Ishikawa (cell line): ENCODE data around the gene TSPAN9.

Experiments
- CEBPB ChIP-seq: IDR thresholded peaks from 2 replicates; pipeline ENCODE4 v1.6.1; 2012
- CREB1 ChIP-seq: IDR thresholded peaks from 2 replicates; pipeline ENCODE4 v1.6.1; 2012; ENCODE audit warnings: low read depth
- EGR1 ChIP-seq: IDR thresholded peaks from 2 replicates; pipeline ENCODE4 v1.6.1; 2012
- EP300 ChIP-seq: IDR thresholded peaks from 2 replicates; pipeline ENCODE4 v1.6.1; 2012; ENCODE audit warnings: borderline replicate concordance
- FOXM1 ChIP-seq: IDR thresholded peaks from 2 replicates; pipeline ENCODE4 v1.6.1; 2012; ENCODE audit warnings: low read depth, borderline replicate concordance
- NFIC ChIP-seq: IDR thresholded peaks from 2 replicates; pipeline ENCODE4 v1.6.1; 2012
- RAD21 ChIP-seq: IDR thresholded peaks from 2 replicates; pipeline ENCODE4 v1.6.1; 2012; ENCODE audit warnings: low read depth
- TAF1 ChIP-seq: IDR thresholded peaks from 2 replicates; pipeline ENCODE4 v1.6.1; 2012; ENCODE audit warnings: low read depth, mild to moderate bottlenecking
- TCF12 ChIP-seq: IDR thresholded peaks from 2 replicates; pipeline ENCODE4 v1.6.1; 2012; ENCODE audit warnings: low read depth
- TEAD4 ChIP-seq: IDR thresholded peaks from 2 replicates; pipeline ENCODE4 v1.6.1; 2012
- USF1 ChIP-seq: IDR thresholded peaks from 2 replicates; pipeline ENCODE4 v1.6.1; 2012
- YY1 ChIP-seq: IDR thresholded peaks from 2 replicates; pipeline ENCODE4 v1.6.1; 2012; ENCODE audit warnings: low read depth
- ZBTB7A ChIP-seq: IDR thresholded peaks from 2 replicates; pipeline ENCODE4 v1.6.1; 2012; ENCODE audit warnings: low read depth
- TF ChIP-seq, protein P1 (sequence below): IDR thresholded peaks from 2 replicates; pipeline ENCODE4 v1.6.1; 2012; ENCODE audit warnings: low read depth, mild to moderate bottlenecking
- TF ChIP-seq, protein P2 (sequence below): IDR thresholded peaks from 2 replicates; pipeline ENCODE4 v1.6.1; 2012

Gene TSPAN9

DNA sequence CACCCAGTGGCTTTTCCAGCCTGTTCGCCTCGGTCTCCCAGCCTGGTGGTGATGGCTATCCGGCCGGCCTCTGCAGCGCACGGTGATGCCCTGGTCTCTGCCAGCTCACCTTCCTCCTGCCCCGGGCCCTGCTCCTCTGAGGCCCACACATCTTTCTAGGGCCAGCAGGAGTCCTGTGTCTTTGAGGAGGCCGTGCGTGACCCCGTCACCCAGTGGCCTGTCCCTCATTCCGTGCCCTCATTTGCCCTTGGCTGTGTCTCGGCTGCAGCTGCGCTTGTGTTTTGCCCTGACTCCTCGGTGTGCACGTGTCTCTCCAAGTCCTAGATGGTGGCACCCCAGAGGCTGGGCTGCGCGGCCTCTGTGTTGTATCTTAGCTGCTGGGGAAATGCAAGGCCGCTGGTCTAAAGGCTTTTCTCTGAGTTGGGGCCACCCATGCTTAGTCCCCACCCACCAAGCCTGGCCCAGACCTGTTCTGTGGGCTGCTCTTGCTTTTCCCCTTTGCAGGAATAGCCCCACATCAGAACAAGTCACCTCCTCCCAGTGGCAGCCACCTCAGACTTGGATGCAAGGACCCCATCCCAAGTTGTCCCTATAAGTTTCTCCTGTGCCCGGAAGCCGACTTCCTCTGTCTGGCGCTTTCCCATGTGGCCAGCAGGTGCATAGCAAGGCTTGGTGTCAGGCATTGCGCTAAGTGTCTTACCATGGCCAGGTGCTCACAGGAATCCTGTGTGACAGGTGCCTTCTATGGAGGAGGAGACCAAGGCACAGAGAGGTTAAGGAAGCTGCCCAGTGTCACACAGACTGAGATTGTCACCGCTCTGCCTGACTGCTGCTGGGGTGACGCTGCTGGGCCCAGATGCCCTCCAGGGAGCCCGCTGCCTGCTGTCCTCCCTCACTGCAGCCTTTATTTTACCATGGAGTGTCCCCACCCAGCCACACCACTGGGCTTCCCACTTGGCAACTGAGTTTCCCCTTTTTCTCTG lies 64.5 kb downstream of the TSPAN9 start:
- no peak for TF ChIP-seq EGR1
- TF ChIP-seq, protein P1, sequence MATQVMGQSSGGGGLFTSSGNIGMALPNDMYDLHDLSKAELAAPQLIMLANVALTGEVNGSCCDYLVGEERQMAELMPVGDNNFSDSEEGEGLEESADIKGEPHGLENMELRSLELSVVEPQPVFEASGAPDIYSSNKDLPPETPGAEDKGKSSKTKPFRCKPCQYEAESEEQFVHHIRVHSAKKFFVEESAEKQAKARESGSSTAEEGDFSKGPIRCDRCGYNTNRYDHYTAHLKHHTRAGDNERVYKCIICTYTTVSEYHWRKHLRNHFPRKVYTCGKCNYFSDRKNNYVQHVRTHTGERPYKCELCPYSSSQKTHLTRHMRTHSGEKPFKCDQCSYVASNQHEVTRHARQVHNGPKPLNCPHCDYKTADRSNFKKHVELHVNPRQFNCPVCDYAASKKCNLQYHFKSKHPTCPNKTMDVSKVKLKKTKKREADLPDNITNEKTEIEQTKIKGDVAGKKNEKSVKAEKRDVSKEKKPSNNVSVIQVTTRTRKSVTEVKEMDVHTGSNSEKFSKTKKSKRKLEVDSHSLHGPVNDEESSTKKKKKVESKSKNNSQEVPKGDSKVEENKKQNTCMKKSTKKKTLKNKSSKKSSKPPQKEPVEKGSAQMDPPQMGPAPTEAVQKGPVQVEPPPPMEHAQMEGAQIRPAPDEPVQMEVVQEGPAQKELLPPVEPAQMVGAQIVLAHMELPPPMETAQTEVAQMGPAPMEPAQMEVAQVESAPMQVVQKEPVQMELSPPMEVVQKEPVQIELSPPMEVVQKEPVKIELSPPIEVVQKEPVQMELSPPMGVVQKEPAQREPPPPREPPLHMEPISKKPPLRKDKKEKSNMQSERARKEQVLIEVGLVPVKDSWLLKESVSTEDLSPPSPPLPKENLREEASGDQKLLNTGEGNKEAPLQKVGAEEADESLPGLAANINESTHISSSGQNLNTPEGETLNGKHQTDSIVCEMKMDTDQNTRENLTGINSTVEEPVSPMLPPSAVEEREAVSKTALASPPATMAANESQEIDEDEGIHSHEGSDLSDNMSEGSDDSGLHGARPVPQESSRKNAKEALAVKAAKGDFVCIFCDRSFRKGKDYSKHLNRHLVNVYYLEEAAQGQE = no peak
- no peak for TF ChIP-seq USF1
- no peak for TF ChIP-seq ZBTB7A
- TF ChIP-seq CEBPB = no peak
- TF ChIP-seq EP300 = no peak
- TF ChIP-seq TCF12 = no peak
- no peak for TF ChIP-seq TEAD4
- TF ChIP-seq NFIC = no peak
- TF ChIP-seq, protein P2, sequence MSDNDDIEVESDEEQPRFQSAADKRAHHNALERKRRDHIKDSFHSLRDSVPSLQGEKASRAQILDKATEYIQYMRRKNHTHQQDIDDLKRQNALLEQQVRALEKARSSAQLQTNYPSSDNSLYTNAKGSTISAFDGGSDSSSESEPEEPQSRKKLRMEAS = no peak
- no peak for TF ChIP-seq CREB1
- no peak for TF ChIP-seq RAD21
- no peak for TF ChIP-seq FOXM1
- TF ChIP-seq TAF1 = no peak

DNA sequence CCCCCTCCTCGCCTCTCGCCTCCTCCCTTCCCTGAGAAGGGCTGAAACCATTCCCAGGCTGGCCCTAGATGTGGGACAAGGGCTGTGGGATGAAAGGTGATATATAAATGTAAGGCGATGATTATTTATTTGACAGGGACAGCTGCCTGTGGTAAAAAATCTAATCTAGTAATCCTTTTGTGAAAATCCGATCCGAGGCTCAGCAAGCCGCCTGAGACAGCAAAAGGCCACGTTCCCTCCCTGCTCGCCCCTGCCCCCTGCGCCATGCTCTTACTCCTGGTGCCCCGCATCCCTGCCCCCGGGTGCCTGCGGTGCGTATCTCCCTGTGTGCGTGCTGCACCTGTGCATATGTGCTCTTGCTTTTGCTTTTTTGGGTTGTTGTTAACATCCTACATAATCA lies 65.2 kb downstream of the TSPAN9 start:
- TF ChIP-seq, protein P1 = no peak
- no peak for TF ChIP-seq TAF1
- no peak for TF ChIP-seq CREB1
- no peak for TF ChIP-seq TEAD4
- TF ChIP-seq, protein P2 = no peak
- TF ChIP-seq CEBPB = no peak
- TF ChIP-seq NFIC = no peak
- no peak for TF ChIP-seq YY1
- no peak for TF ChIP-seq FOXM1
- no peak for TF ChIP-seq RAD21
- no peak for TF ChIP-seq ZBTB7A

DNA sequence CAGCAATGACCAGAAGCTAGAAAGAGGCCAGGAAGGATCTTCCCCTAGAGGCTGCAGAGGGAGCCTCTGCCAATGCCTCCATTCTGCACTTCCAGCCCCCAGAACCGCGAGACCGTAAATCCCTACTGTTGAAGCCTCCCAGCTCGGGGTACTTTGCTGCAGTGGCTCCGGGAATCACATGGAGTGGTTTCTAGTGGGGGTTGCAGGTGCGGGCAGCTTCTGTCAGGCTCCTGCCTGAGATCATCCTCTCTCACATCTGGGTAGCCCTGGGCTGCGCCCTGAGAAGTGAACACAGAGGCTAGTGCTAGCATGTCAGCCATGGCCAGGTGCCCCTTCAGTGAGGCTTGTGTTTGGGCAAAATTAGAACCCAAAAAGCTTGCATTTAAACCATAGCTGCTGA lies 67.3 kb downstream of the TSPAN9 start:
- no peak for TF ChIP-seq YY1
- TF ChIP-seq CREB1 = no peak
- no peak for TF ChIP-seq TCF12
- no peak for TF ChIP-seq USF1
- TF ChIP-seq CEBPB = no peak
- no peak for TF ChIP-seq NFIC
- TF ChIP-seq EGR1 = no peak
- TF ChIP-seq, protein P2 = no peak
- TF ChIP-seq, protein P1 = no peak
- TF ChIP-seq ZBTB7A = no peak
- TF ChIP-seq TAF1 = no peak

DNA sequence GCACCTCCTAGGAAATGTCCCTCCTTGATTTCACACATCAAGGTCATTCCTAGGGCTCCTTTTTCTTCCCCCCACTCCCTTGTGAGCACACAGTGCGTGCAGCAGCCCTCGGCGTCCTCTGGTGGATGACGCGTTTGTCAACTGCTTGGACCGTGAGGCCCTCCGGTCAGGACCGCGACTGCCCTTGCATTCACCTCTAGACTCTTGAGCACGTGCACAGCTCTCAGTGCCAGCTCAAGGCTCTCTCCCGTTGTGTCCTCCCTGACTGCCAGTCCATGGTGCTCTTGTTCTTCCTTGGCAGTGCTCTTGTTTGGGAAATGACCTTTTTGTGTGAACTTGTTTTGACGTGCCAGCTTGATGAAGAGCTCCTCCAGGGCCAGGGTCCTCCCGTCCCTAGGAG lies 67.9 kb downstream of the TSPAN9 start:
- TF ChIP-seq YY1 (no peak), USF1 (no peak), TAF1 (no peak), TCF12 (no peak), EGR1 (no peak), CEBPB (no peak), RAD21 (no peak), NFIC (no peak), FOXM1 (no peak), EP300 (no peak), CREB1 (no peak), TEAD4 (no peak)
- TF ChIP-seq, protein P1 = no peak
- TF ChIP-seq, protein P2 = no peak
